ENCODE data around the gene PYGB. TPM values are rescaled to one million over a fixed set of nuclear protein-coding genes. Genes with fewer than 3 reads are reported as not detected.

PYGB gene
- total RNA-seq, 2 experiments from 2014 or later = 26.3 to 27.5 TPM

GRCh38 chr20:25277941-25278521 lies 30.1 kb downstream of the PYGB start:
- Histone ChIP-seq H3K27ac (ENCODE audit: low read depth in 1 of 2, low read length in 2 of 2) (no peak overlapping the region), H3K27me3 (ENCODE audit: control insufficient read depth in 1 of 2, insufficient read depth in 2 of 2, low read length in 2 of 2) (no peaks in the 10 kb centered on the region), H3K4me3 (ENCODE audit: low read length) (no peak overlapping the region), H3K36me3 (ENCODE audit: insufficient read depth, low read length) (peaks cover 72% of the 10 kb centered on the region), H3K4me1 (ENCODE audit: insufficient read depth, low read length) (no peaks in the 10 kb centered on the region), H3K9me3 (ENCODE audit: control insufficient read depth in 1 of 2, insufficient read depth in 1 of 2, low read length in 2 of 2) (no peaks in the 10 kb centered on the region)
- peak in 1 of 14 experiments; percentile 23 for DNase-seq
- ATAC-seq (ENCODE audit: poor library complexity) = no peak
- Mint-ChIP-seq H3K27me3 (no peaks in the 10 kb centered on the region), H3K4me1 (ENCODE audit: low read depth) (peaks cover 4% of the 10 kb centered on the region), H3K4me3 (no peak overlapping the region), H3K27ac (no peak overlapping the region), H3K9me3 (no peaks in the 10 kb centered on the region), H3K36me3 (ENCODE audit: low read depth) (peaks cover 68% of the 10 kb centered on the region)
- intact Hi-C loops (cut with DNase I, micrococcal nuclease) = no loop called here
- POLR2A ChIA-PET = no interaction called here
- CTCF ChIA-PET = no interaction called here
- TF ChIP-seq, protein P1, sequence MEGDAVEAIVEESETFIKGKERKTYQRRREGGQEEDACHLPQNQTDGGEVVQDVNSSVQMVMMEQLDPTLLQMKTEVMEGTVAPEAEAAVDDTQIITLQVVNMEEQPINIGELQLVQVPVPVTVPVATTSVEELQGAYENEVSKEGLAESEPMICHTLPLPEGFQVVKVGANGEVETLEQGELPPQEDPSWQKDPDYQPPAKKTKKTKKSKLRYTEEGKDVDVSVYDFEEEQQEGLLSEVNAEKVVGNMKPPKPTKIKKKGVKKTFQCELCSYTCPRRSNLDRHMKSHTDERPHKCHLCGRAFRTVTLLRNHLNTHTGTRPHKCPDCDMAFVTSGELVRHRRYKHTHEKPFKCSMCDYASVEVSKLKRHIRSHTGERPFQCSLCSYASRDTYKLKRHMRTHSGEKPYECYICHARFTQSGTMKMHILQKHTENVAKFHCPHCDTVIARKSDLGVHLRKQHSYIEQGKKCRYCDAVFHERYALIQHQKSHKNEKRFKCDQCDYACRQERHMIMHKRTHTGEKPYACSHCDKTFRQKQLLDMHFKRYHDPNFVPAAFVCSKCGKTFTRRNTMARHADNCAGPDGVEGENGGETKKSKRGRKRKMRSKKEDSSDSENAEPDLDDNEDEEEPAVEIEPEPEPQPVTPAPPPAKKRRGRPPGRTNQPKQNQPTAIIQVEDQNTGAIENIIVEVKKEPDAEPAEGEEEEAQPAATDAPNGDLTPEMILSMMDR (IDR thresholded peaks at IDR 0.05) = no peak

DNA sequence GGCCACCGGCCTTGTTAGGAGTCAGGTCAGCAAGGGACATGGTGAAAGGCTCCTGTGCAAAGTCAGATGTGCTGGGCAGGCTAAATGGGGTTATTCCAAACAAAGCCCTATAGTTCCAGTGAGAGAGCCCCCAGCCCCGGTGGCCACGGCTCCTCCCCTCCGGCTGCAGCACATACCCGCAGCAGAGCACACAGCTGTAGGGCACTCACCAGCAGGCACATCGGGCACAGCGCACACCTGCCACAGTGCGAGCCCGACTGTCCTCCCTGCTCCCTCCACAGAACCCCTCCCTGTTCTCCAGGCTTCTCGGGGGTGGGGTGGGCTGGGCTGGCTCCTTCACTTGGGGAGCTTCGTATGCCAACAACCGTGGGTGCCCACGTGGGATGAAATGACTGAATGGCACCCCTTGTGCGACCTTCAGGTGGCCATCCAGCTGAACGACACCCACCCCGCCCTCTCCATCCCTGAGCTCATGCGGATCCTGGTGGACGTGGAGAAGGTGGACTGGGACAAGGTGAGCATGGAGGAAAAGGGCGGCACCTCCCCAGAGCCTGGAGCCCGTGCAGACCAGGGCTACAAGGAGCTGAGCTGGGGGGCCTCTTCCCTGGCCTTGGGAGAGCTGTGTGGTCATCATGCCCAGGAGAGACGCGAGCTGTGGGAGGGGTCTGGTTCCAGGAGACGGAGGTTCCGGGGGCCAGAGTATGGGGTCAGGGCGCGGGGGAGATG lies 30.9 kb downstream of the PYGB start:
- H3K27ac Mint-ChIP-seq = no peak overlapping the region
- no peaks in the 10 kb centered on the region for H3K27me3 Mint-ChIP-seq
- POLR2A ChIA-PET = no interaction called here
- intact Hi-C loops (cut with DNase I, micrococcal nuclease) = no loop called here
- Histone ChIP-seq H3K27me3 (ENCODE audit: control insufficient read depth in 1 of 2, insufficient read depth in 2 of 2, low read length in 2 of 2) (no peaks in the 10 kb centered on the region), H3K36me3 (ENCODE audit: insufficient read depth, low read length) (peaks cover 73% of the 10 kb centered on the region), H3K27ac (ENCODE audit: low read depth in 1 of 2, low read length in 2 of 2) (no peak overlapping the region), H3K4me3 (ENCODE audit: low read length) (no peak overlapping the region), H3K9me3 (ENCODE audit: control insufficient read depth in 1 of 2, insufficient read depth in 1 of 2, low read length in 2 of 2) (no peaks in the 10 kb centered on the region), H3K4me1 (ENCODE audit: insufficient read depth, low read length) (no peaks in the 10 kb centered on the region)
- TF ChIP-seq, protein P1 (IDR thresholded peaks at IDR 0.05) = no peak
- DNase-seq (peak in 1 of 14 experiments; percentile 32), ATAC-seq (ENCODE audit: poor library complexity) (no peak)
- peaks cover 64% of the 10 kb centered on the region for H3K36me3 Mint-ChIP-seq (ENCODE audit: low read depth)
- CTCF ChIA-PET = no interaction called here
- peaks cover 4% of the 10 kb centered on the region for H3K4me1 Mint-ChIP-seq (ENCODE audit: low read depth)
- no peaks in the 10 kb centered on the region for H3K9me3 Mint-ChIP-seq
- no peak overlapping the region for H3K4me3 Mint-ChIP-seq

- intact Hi-C loops (cut with DNase I, micrococcal nuclease) = no loop called here
- H3K27ac ChIP-seq (ENCODE audit: low read depth in 1 of 2, low read length in 2 of 2) = no peak overlapping the region
- H3K36me3 Mint-ChIP-seq (ENCODE audit: low read depth) = peaks cover 64% of the 10 kb centered on the region
- H3K4me1 ChIP-seq (ENCODE audit: insufficient read depth, low read length) = no peaks in the 10 kb centered on the region
- CTCF ChIA-PET = no interaction called here
- TF ChIP-seq, protein P1 (IDR thresholded peaks at IDR 0.05) = no peak
- peaks cover 73% of the 10 kb centered on the region for H3K36me3 ChIP-seq (ENCODE audit: insufficient read depth, low read length)
- H3K27ac Mint-ChIP-seq = no peak overlapping the region
- no peaks in the 10 kb centered on the region for H3K9me3 Mint-ChIP-seq
- DNase-seq (peak in 1 of 14 experiments; percentile 2), ATAC-seq (ENCODE audit: poor library complexity) (no peak)
- POLR2A ChIA-PET = no interaction called here
- H3K4me3 Mint-ChIP-seq = no peak overlapping the region
- no peaks in the 10 kb centered on the region for H3K27me3 ChIP-seq (ENCODE audit: control insufficient read depth in 1 of 2, insufficient read depth in 2 of 2, low read length in 2 of 2)
- H3K27me3 Mint-ChIP-seq = no peaks in the 10 kb centered on the region
- no peak overlapping the region for H3K4me3 ChIP-seq (ENCODE audit: low read length)
- H3K9me3 ChIP-seq (ENCODE audit: control insufficient read depth in 1 of 2, insufficient read depth in 1 of 2, low read length in 2 of 2) = no peaks in the 10 kb centered on the region
- H3K4me1 Mint-ChIP-seq (ENCODE audit: low read depth) = peaks cover 4% of the 10 kb centered on the region
Observed at GRCh38 chr20:25279403-25279802, 31.5 kb downstream of the PYGB start.
